DMS114 treated with DMSO at 0.1 percent for 48 hours (cell line): ENCODE measurements around the gene CPT1A.
"Not testable (repeated sequence)": the region's sequence is repeated elsewhere in the genome, so short reads cannot be mapped to it uniquely, and the experiment has no call there.

Source experiments
- DNase-seq: peaks from one replicate; lab custom pipeline; 2025; ENCODE audit not compliant: unreplicated experiment; lab: John Stamatoyannopoulos, UW

The CPT1A gene

GRCh38 chr11:68841718-68842426 is at the start of gene CPT1A:
TSS of gene CPT1A (minus strand) at chr11:68841916. CDS start at chr11:68815474, 26,442 bp downstream.
- DNase-seq: peak; percentile 97

- no peak for DNase-seq
Observed at GRCh38 chr11:68890490-68891231, 48.9 kb upstream of the CPT1A start.

GRCh38 chr11:68889948-68890446 is 48.3 kb upstream of the CPT1A start:
- no peak for DNase-seq

GRCh38 chr11:68884827-68885226 is 43.1 kb upstream of the CPT1A start:
- DNase-seq: not testable (repeated sequence)

- DNase-seq: no peak
Observed at GRCh38 chr11:68882391-68882790, 40.7 kb upstream of the CPT1A start.

GRCh38 chr11:68881320-68881719 is 39.6 kb upstream of the CPT1A start:
- DNase-seq: no peak

GRCh38 chr11:68880851-68881250 is 39.1 kb upstream of the CPT1A start:
- DNase-seq: no peak

GRCh38 chr11:68878022-68878421 is 36.3 kb upstream of the CPT1A start:
- no peak for DNase-seq

GRCh38 chr11:68872216-68873003 is 30.7 kb upstream of the CPT1A start:
- DNase-seq: no peak

- DNase-seq: peak; percentile 92
Observed at GRCh38 chr11:68870470-68870869, 28.8 kb upstream of the CPT1A start.

- no peak for DNase-seq
Observed at GRCh38 chr11:68868221-68868835, 26.6 kb upstream of the CPT1A start.

- no peak for DNase-seq
Observed at GRCh38 chr11:68867066-68867465, 25.4 kb upstream of the CPT1A start.

GRCh38 chr11:68865241-68865640 is 23.5 kb upstream of the CPT1A start:
- no peak for DNase-seq

GRCh38 chr11:68863553-68864265 is 22.0 kb upstream of the CPT1A start:
- no peak for DNase-seq

- DNase-seq: no peak
Observed at GRCh38 chr11:68862421-68862820, 20.7 kb upstream of the CPT1A start.

GRCh38 chr11:68859123-68859522 is 17.4 kb upstream of the CPT1A start:
- no peak for DNase-seq

GRCh38 chr11:68857037-68857586 is 15.4 kb upstream of the CPT1A start:
- no peak for DNase-seq

GRCh38 chr11:68856425-68857030 is 14.8 kb upstream of the CPT1A start:
- DNase-seq: not testable (repeated sequence)

- DNase-seq: peak; percentile 91
Observed at GRCh38 chr11:68855205-68855981, 13.7 kb upstream of the CPT1A start.
